ENCODE results near the gene IGFL4.

Gene IGFL4

DNA sequence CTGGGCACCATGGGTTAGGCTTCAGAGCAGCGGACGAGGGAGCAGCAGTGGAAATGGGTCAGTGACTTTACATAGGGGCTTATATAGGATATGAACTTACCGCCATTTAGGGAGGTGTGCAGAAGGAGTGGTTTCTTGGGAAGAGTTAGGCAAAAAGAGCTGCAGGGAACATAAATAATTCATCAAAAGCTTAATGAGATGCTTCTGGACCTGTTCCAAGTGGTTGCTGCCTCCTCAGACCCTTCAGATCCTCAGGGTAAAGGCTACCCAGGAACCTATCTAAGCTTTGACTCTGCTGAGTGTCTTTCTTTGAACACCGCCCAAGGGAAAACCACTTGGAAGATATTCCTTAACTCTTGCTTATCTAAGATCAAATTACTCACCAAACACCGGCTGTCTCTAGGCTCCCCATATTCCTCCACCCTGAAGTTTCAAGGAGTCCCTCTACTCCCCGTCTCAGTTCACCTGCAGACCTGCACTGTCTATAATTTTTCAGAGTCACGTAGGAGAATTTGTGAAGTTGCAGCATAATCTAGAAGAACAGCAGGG, at the start of gene IGFL4:
IGFL4 (minus strand) TSS at position 51 of the 549 bp plus-strand sequence; CDS start at position 11, 40 bp downstream.
- DNase-seq, result no peak

DNA sequence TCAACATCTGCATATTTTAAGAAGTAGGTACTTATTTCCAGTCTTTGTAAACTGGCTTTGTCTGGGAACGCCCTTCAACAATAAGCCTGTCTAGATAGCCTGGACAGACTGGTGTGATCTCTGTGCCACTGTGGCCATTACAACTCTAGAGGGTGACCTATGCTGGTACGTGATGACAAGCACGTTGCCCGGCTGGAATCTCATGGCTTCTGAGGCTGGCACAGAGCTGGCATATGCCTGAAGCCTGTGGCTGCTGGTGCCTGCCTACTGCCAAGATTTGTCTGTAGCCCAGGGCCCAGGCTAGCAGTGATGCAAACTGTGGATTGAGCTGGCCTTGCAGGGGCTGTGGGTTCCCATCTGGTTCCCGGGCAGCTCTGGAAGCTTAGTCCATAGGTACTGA, 49.6 kb upstream of the IGFL4 start:
- DNase-seq, result no peak

DNA sequence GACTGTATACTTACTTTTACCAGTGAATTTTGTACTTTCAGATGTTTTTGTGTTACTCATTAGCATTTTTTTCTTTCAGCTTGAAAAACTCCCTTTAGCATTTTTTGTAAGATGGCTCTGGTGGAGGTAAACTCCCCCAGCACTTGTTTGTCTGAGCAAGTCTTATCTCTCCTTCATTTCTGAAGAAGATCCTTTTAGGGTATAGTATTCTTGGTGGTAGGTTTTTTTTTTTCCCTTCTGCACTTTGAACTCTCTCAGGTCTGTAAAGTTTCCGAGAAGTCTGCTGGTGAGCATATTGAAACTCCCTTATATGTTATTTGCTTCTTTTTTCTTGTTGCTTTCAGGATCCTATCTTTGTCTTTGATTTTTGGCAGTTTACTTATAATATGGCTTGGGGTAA, 48.6 kb upstream of the IGFL4 start:
- DNase-seq, result no peak

DNA sequence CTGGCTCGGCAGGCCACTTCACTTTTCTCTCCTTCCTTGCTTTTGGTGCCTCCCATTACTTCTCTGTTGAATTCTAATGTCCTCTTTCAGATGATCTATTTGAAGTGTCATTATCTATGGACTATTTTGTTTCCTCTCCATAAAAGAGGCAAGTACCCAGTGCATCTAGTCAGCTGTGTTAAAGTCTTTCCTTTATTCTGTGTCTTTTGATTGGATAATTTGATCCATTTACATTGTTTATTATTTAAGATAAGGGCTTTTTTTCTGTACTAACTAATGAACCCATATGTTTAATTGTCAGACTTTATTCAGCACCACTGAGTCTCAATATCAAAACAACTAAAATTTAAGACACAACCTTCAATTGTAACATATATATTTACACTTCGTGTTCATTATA, 47.3 kb upstream of the IGFL4 start:
- no peak for DNase-seq

DNA sequence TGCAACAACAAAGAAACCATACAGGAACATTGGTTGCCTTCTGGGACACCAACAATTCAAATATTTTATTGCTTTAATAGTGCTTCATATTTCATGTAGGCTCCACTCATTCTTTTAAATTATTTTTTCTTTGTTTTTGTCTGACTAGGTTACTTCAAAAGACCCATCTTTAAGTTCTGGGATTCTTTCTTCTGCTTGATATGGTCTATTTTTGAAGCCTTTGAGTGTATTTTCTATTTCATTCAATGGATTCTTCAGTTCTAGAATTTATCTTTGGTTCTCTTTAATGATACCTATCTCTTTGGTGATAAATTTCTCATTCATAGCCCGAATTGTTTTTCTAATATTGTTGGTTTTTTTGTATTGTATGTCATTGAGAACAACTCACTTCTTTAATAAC, 45.1 kb upstream of the IGFL4 start:
- DNase-seq, result no peak

DNA sequence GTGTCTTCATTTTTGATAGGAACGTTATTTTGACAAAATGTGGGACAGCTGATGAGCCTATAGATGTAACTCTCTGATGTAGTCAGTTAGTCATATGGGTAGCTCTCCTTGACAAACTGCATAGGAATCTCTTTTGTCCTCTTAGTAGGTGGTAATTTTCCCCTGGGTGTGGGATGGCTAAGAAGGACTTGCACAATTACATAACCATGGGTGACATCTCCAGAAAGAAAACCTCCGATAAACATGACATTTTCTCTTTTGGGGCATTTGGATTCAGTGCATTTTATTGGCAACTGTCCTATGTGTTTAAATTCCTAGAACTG, 41.9 kb upstream of the IGFL4 start:
- DNase-seq, result no peak

DNA sequence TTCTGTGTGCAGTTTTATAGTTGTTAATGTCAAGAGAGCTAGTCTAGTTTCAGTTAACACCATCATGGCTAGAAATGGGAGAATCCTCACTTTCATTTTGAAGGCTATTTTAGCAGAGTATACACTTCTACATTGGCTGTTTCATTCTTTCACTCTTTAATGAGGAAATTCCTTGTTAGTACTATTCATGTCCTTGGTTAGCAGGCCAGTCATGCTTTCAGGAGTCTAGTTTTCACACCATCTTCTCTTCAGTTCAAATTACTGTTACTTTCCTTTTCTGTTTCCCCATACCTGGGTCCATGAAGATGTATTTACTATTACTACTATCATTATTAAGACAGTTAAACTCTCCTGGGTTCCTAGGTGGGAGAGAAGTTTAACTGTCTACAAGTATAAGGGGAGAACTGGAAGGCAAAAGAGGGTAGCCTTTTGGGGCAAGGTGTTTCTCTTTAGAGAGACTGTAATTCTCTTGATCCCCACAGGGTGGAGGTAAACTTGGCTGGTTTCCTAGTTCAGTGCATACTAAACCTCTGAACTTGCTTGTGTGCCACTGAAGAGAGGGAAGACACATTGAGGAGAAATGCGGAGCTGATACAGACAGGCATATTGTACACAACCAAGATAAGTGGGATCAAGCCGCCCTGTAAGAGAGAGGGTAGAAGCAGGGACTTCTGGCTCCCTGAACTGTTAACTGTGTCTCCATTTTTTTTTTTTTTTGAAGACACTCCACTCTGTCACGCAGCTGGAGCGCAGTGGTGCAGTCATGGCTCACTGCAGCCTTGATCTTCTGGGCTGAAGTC, 41.3 kb upstream of the IGFL4 start:
- DNase-seq, result peak; percentile 11 to 26

DNA sequence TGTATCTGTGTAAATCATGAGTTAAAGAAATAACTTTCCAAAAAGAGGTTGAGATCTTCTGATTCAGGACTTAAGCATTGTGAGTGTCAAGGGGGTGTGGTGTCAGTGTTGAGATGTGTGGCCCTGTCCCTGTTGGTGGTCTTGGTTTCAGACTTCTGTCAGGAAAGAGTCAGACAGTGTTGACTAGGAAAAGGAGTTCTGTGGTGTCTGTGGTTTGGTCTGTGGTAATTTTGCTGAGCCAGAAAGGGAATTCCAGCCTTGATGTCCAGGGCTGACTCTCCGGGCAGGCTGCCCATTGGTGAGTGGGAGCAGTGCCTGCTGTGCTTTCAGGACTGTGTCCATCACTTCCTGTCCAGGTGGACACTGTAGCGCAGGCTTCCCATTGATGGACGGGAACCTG, 39.8 kb upstream of the IGFL4 start:
- peak in 1 of 2 experiments; percentile 37 for DNase-seq

DNA sequence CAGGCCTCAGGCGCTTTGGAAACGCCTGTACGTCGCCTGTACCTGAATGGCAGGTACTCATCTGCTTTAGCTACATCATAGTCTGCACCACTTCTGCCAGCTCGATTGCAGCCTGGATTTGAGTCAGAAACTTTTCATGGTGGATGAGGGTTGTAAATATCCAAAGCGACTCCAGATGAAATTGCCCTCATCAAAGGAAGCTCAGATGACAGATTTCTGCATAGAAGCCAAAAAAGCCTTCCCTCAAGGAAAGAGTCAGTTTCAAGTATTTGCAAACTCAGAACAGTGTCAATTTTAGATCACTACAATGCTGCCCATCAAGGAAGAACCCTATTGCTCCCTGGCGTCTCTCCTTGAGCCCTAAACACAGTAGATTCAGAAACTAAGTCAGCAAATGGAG, 38.8 kb upstream of the IGFL4 start:
- no peak for DNase-seq

DNA sequence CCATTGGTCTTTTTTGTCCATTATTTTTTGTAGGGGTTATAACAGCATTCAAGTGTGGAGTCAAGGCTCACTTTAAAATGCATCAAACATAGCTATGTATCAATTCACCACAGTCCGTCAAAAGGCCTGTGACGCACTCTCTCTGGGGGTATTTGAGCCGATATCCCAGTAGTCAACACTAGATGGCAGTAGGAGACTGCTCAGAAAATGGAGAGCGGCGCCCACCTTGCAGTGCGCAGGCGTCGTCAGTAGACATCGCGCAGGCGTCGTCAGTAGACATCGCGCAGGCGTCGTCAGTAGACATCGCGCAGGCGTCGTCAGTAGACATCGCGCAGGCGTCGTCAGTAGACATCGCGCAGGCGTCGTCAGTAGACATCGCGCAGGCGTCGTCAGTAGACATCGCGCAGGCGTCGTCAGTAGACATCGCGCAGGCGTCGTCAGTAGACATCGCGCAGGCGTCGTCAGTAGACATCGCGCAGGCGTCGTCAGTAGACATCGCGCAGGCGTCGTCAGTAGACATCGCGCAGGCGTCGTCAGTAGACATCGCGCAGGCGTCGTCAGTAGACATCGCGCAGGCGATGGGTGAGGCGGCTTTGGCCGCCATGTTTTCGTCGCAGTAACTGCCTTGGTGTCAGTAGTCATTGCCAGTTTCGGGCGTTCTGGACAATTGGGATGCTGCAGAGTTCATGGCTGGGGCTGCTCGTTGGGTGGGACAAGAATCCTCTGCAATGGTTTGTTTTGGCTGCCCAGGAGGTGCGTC, 38.0 kb upstream of the IGFL4 start:
- peak; percentile 51 to 61 for DNase-seq

DNA sequence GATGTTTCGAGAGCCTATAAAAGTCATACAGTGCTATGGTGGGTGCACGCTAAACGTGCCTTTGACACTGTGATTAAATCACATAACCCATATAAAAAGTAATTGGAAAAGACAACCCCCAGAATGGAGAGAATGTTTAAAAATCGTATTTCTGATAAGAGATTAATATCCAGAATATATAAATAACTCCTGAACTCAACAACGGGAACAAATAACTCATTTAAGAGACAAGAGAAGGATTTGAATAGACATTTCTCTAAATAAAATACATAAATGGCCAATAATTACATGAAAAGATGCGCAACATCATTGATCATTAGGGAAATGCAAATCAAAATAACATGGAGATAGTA, 37.0 kb upstream of the IGFL4 start:
- DNase-seq, result no peak

DNA sequence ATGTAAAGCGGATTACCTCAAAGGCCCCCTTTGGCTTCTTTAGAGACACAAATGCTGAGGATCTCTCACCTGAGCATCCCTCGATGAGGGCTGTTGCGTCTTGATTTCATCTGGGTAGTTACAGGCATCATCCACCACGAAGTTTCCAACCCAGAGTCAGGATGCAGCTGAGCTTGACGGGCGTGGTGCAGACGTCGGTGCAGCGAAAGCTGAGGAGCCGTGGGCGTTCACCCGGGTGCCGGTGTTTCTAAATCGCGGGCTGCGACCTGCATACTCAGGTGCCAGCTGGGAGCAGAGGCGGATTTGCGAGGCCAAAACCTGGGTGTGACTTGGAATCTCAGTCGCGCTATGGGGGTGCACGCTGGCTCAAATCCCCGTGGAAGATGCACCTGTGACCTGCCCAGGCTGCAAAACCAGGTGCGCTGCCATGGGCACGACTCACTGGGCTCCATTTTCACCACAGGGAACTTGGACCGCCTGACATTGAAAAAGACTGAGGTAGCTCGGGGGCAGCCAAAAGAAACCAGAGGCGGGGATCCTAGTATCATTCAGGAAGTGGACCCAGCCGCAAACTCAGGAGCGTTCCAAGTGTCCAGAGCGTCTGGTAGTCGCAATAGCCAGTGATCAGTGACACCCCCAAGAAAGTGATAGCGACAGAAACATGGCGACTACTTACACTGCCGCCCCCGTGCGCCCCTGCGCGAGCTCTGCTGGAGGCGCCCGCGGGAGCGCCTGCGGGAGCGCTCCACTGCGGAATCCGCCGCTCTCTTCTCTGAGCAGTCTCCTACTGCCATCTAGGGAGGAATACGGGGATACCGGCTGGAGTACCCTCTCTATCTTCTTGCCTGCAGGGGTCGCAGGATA, 36.4 kb upstream of the IGFL4 start:
- peak; percentile 88 to 91 for DNase-seq

DNA sequence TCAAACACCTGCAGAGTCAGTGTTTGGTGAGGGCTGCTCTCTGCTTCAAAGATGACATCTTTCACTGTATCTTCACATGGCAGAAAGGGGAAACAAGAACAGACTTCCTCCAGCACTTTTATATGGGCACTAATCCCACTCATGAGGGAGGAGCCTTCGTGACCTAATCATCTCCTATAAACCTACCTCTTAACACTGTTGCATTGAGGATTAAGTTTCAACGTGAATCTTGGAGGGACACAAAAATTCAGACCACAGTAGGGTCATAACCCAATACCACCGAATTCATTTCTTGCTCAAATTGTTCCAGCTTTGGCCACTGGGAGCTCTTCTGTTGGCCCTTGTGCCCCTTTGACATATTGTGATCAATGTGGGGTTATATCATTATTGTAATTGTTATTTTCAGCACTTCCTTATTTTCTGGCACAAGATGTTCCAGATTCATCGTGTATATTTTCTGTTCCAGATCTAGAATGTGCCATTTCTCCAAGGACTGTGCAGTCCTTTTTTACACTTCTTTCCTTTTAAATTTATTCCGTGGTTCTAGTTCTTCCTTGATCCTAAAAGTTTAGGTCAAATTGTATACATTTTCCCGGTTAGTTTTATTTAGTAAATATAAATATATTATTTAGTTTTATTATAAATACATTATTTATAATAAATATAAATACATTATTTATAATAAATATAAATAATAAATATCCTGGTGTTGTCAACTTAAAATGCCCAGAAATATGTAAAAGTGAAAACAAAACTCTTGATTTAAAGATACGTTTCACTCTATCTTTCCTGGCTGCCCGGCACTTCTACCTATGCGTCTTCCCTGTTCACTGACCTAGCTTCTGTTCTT, 35.5 kb upstream of the IGFL4 start:
- DNase-seq, result no peak

DNA sequence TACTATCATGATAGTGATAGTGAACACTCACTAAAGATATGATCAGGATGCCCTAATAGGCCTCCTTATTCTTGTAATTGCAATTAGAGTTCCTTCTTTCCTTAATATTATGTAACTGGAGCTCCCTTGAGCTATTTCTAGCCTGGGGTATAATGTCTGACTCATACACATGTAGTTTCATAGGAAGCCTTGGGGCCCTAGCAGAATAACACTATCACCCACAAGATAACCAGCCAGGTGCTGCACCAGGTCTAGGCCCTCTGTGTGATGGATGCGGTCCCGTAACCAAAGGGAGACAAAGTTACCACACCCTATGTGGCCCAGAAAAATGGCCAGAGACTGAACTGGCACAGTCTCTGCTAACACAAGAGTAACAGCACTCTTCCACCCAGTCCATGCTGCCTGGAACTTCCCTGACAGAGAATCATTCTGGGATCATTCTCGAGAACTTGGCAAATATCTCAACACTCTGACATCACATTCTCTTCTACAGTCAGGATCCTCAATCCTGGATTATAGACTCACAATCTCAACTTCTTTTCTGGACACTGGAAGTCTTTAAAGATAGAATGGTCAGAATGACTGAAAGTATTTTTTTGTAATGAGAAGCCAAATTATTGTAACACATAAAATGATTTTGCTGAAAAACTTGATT, 32.6 kb upstream of the IGFL4 start:
- no peak for DNase-seq

DNA sequence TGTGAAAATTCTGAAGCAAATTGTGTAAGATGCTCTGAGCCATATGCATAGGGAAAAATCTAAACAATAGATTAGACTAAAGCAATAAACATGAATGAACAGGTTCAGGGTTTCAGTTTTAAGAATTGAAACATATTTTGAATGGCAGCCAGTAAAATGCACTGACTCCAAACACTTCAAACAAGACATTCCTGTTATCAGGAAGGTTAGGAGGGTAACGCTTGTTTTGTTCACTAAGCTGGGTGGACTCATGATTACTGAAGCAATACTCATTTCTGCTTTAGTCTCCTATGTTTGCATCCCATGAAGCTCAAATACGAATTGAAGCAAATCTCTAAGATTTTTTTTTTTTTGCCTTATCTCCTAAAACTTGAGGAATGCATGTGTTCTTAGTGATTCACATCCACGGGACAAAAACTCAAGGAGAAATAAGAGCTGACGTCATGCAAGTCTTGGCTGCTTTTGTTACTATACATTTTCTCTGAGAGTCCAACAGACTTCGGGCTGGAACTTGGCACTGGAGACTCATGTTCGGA, 29.1 kb upstream of the IGFL4 start:
- no peak for DNase-seq

DNA sequence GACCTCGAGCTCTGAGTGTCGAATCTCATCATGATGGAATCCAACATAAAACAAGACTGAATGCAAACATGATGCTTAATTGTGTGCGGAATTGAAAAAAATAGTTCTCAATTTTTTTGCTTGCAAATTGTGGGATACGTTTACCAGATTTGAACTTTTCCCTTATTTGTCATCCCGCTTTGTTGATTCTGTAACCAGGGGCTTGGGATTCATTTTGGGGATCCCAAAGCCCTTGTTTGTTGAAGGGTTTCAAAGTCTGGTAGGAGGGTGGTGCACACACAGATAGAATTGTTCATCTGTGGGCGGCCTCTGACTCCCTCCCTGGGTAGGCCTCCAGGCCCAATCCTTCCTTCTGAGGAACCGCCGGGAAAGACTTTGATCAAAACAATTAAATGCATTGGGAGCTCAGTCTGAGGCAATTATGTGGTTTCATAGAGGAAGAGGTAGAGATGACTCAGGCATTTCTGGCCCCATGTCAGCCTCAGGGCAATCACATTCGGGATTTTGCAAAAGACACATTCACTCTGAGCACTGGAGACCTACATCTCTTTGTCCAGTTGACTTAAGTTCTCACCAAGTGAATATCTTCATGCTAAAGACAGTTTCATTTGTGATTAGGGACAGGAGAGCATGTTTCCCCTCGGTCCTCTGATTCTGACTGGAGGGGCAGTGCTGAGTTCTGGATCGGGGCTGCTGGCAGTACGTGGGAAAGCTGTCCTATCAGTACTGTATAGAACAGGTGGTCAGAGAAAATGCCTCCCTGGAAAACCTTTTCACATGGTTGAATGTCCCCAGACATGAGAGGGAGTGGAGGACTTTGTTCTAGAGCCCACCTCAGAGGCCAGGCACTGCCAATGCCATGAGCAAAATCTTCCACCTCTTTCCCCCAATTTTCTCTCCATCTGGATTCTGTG, 27.8 kb upstream of the IGFL4 start:
- DNase-seq, result no peak

DNA sequence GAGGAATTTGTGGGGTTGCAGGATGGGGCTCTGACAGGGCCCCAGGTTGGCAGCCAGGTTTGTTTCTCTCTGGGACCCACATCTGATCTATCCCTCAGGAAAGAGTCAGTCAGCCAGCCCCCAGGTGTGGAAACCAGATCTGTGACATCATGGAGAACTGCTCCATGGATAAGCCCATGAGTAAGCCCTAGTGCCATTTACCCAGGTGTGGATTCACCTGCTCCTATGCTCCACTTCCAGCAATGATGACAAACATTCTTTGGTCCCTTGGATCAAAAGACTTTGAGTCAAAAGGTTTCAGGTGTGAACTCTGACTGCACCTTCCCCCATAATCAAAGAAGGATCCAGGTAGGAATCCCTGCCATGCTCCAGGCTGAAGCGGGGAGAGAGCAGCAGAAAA, 26.9 kb upstream of the IGFL4 start:
- no peak for DNase-seq

DNA sequence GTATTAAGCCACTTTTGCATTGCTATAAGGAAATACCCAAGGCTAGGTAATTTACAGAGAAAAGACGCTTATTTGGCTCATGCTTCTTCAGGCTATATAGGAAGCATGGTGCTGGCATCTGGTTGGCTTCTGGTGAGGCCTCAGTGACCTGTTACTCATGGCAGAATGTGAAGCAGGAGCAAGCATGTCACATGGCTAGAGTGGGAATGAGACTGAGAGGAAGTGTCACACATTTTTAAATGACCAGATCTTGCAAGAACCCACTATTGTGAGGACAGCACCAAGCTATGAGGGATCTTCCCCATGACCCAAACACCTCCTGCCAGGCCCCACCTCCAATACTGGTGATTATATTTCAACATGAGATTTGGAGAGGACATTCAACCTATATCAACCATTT, 25.7 kb upstream of the IGFL4 start:
- DNase-seq, result no peak

DNA sequence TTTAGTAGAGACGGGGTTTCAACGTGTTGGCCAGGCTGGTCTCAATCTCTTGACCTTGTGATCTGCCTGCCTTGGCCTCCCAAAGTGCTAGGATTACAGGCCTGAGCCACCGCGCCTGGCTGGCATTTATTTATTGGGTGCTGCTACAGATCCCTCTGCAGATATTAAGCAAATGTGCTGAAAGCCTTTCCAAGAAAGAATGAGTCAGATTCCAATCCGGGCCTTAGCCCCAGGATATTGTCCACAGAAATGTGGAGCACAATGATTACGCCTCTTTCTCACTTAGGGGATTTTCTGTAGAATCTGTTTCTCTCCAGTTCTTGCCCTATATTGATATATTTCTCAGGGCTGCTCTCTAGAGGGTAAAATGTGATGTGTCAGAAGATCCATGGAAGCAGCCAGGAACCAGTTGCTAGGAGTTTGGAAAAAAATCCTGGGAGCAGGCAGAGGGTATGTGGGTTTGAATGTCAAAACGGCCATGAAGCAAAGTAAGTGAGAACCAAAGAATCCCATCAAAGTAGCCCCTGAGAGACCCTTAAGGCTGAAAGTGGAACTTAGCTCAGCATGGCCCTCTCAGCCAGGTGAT, 24.8 kb upstream of the IGFL4 start:
- no peak for DNase-seq

DNA sequence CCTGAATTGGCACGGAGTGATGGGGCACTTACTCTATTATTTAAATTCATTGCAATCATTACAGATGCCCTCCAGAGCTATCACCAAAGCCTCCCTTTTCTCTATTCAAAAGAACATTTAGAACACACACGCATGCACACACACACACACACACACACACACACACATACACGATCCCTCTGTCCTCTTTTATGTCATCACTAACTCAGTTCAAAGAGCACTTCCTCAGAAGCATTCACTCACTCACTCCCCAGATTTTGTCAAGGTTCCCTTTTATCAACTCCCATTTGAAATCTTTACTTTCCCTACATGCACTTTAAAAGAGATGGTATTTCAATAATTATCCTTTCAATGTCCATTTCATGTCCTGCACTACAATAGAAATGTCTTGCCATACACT, 22.4 kb upstream of the IGFL4 start:
- no peak for DNase-seq
